Smooth muscle cell (in vitro differentiated cells): ENCODE measurements around the gene ZMPSTE24. TPM values are rescaled to one million over a fixed set of nuclear protein-coding genes. Genes with fewer than 3 reads are reported as not detected.

Experiments
- DNase-seq: peaks from one replicate; lab custom pipeline; 2025; ENCODE audit not compliant: unreplicated experiment; lab: John Stamatoyannopoulos, UW
- H2AFZ ChIP-seq: fragments of 200-600 bp; sonication (generic); 2 replicates; pipeline ENCODE4 v1.6.0; 2016; ENCODE audit warnings: antibody characterized with exemption, low read depth, mild to moderate bottlenecking
- H3F3A ChIP-seq: fragments of 200-600 bp; sonication (generic); 2 replicates; pipeline ENCODE4 v1.6.0; 2017; ENCODE audit warnings: antibody characterized with exemption, low read depth
- H3K27ac ChIP-seq: fragments of 200-600 bp; sonication (generic); 2 replicates; pipeline ENCODE4 v1.5.1; 2016; ENCODE audit warnings: low read depth, mild to moderate bottlenecking
- H3K27me3 ChIP-seq: fragments of 200-600 bp; sonication (generic); 2 replicates; pipeline ENCODE4 v1.6.1; 2016; ENCODE audit warnings: low read depth, mild to moderate bottlenecking
- H3K36me3 ChIP-seq: fragments of 200-600 bp; sonication (generic); 2 replicates; pipeline ENCODE4 v1.5.1; 2016; ENCODE audit warnings: low read depth
- H3K4me1 ChIP-seq: fragments of 200-600 bp; sonication (generic); 2 replicates; pipeline ENCODE4 v1.5.1; 2016; ENCODE audit warnings: low read depth
- H3K4me2 ChIP-seq: fragments of 200-600 bp; sonication (generic); 2 replicates; pipeline ENCODE4 v1.6.0; 2016; ENCODE audit warnings: mild to moderate bottlenecking
- H3K4me3 ChIP-seq: fragments of 200-600 bp; sonication (generic); 2 replicates; pipeline ENCODE4 v1.5.1; 2016; ENCODE audit warnings: mild to moderate bottlenecking
- H3K79me2 ChIP-seq: fragments of 200-600 bp; sonication (generic); 2 replicates; pipeline ENCODE4 v1.6.0; 2016; ENCODE audit warnings: low read depth, mild to moderate bottlenecking
- H3K9ac ChIP-seq: fragments of 200-600 bp; sonication (generic); 2 replicates; pipeline ENCODE4 v1.6.0; 2016; ENCODE audit warnings: low read depth
- H3K9me3 ChIP-seq: fragments of 200-600 bp; sonication (generic); replicated peaks from 2 replicates; pipeline ENCODE4 v1.5.1; 2016; ENCODE audit warnings: low read depth
- H4K20me1 ChIP-seq: fragments of 200-600 bp; sonication (generic); 2 replicates; pipeline ENCODE4 v1.6.0; 2016; ENCODE audit warnings: low read depth
- WGBS: methylation state at CpG from one replicate; pipeline ENCODE4 v1.1.7; 2016; ENCODE audit warnings: low lambda C conversion rate; 5-methylcytosine and 5-hydroxymethylcytosine counted together
- polyA plus RNA-seq: library from polyadenylated mRNA; unstranded; fragments of >200 nt; fragmentation: Nextera tagmentation; extraction: Ambion mirVana; gene quantifications from 2 replicates; pipeline ENCODE4 v1.2.1, GENCODE V29; 2016
- total RNA-seq: library from RNA; depleted of rRNA; stranded (reverse); fragments of >200 nt; gene quantifications from 2 replicates; pipeline ENCODE4 v1.2.3, GENCODE V29; 2014
- TF ChIP-seq, protein P1 (sequence below): fragments of 200-600 bp; sonication (generic); IDR thresholded peaks from 2 replicates; pipeline ENCODE4 v1.5.1; 2017; ENCODE audit warnings: borderline replicate concordance, mild to moderate bottlenecking, antibody characterized with exemption; ENCODE audit not compliant: insufficient read depth, poor library complexity, severe bottlenecking

ZMPSTE24 gene
- total and polyA plus RNA-seq, 2 experiments from 2014 or later: 28.8 to 48.9 TPM

DNA sequence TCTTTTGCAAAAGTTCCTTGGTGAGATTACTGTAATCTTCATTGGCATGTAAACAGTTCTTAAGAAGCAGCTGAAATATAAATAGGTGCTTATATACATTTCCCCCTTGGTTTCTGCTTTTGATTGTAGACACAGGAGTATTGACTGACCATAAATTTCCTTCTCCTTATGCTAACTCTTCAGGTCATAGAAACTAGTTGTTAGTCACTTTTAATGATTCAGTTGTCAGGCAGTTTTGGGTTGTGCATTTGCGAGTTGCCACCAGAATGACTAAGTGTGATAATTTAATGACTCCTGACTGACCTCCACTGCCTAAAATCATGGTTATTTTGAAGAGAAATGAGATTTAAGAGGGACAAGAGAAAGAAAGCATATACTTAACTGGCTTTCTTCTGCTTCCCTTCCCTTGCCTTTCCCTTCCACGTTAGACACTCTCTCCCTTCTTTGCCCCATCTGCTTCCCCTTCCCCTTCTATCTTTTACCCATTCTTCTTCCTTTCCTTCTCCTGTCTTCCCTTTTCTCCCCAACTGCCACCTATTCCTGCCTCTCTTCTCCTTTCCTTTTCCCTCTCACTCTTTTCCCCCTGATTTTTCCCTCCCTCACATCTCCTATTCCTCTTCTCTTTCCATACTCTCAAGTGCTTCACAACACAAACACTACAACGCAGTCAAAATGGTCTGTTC lies 12.3 kb downstream of the ZMPSTE24 start:
- no peak overlapping the region for H3K9ac ChIP-seq
- no peaks in the 10 kb centered on the region for H3F3A ChIP-seq
- peaks cover 20% of the 10 kb centered on the region for H3K36me3 ChIP-seq
- H3K9me3 ChIP-seq: no peaks in the 10 kb centered on the region
- H3K4me1 ChIP-seq: no peaks in the 10 kb centered on the region
- H3K4me2 ChIP-seq: no peak overlapping the region
- WGBS: 59% methylated on average over 3 of the region's 3 CpGs
- no peaks in the 10 kb centered on the region for H3K27me3 ChIP-seq
- H2AFZ ChIP-seq: no peak overlapping the region
- TF ChIP-seq, protein P1, sequence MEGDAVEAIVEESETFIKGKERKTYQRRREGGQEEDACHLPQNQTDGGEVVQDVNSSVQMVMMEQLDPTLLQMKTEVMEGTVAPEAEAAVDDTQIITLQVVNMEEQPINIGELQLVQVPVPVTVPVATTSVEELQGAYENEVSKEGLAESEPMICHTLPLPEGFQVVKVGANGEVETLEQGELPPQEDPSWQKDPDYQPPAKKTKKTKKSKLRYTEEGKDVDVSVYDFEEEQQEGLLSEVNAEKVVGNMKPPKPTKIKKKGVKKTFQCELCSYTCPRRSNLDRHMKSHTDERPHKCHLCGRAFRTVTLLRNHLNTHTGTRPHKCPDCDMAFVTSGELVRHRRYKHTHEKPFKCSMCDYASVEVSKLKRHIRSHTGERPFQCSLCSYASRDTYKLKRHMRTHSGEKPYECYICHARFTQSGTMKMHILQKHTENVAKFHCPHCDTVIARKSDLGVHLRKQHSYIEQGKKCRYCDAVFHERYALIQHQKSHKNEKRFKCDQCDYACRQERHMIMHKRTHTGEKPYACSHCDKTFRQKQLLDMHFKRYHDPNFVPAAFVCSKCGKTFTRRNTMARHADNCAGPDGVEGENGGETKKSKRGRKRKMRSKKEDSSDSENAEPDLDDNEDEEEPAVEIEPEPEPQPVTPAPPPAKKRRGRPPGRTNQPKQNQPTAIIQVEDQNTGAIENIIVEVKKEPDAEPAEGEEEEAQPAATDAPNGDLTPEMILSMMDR: no peak
- H4K20me1 ChIP-seq: peaks cover 16% of the 10 kb centered on the region
- H3K4me3 ChIP-seq: no peak overlapping the region
- no peak overlapping the region for H3K27ac ChIP-seq
- peaks cover 7% of the 10 kb centered on the region for H3K79me2 ChIP-seq
- no peak for DNase-seq

- H3K4me1 ChIP-seq: no peaks in the 10 kb centered on the region
- no peak overlapping the region for H3K4me3 ChIP-seq
- peaks cover 2% of the 10 kb centered on the region for H3K79me2 ChIP-seq
- TF ChIP-seq, protein P1: no peak
- H3K9me3 ChIP-seq: no peaks in the 10 kb centered on the region
- peaks cover 7% of the 10 kb centered on the region for H4K20me1 ChIP-seq
- H3K27me3 ChIP-seq: no peaks in the 10 kb centered on the region
- WGBS: 96% methylated on average over 3 of the region's 3 CpGs
- H3F3A ChIP-seq: no peaks in the 10 kb centered on the region
- H3K4me2 ChIP-seq: no peak overlapping the region
- no peak overlapping the region for H2AFZ ChIP-seq
- H3K9ac ChIP-seq: no peak overlapping the region
- no peak for DNase-seq
- peaks cover 18% of the 10 kb centered on the region for H3K36me3 ChIP-seq
- no peak overlapping the region for H3K27ac ChIP-seq
These were observed 14.7 kb downstream of the ZMPSTE24 start for GRCh38 chr1:40272653-40273213.

GRCh38 chr1:40273547-40274166 lies 15.6 kb downstream of the ZMPSTE24 start:
- Histone ChIP-seq H3K27me3 (no peaks in the 10 kb centered on the region), H3F3A (no peaks in the 10 kb centered on the region), H4K20me1 (peaks cover 6% of the 10 kb centered on the region), H3K4me1 (no peaks in the 10 kb centered on the region), H3K9me3 (no peaks in the 10 kb centered on the region), H3K4me2 (no peak overlapping the region), H3K27ac (no peak overlapping the region), H3K36me3 (peaks cover 9% of the 10 kb centered on the region), H2AFZ (no peak overlapping the region), H3K79me2 (peaks cover 6% of the 10 kb centered on the region), H3K4me3 (no peak overlapping the region), H3K9ac (no peak overlapping the region)
- 91% methylated on average over 4 of the region's 4 CpGs for WGBS
- DNase-seq: no peak
- TF ChIP-seq, protein P1: no peak
